Astrocyte (in vitro differentiated cells and primary cell): ENCODE results near the gene TCEAL7. TPM values are rescaled to one million over a fixed set of nuclear protein-coding genes. Genes with fewer than 3 reads are reported as not detected.

Experiments
- DNase-seq: peaks from one replicate; pipeline ENCODE4 v3.0.0-alpha.2; 2010; ENCODE audit warnings: low read depth
- FAIRE-seq: peaks from 2 replicates; lab custom pipeline; 2011; peaks lifted over from hg19 to GRCh38; lab: Jason Lieb, UNC
- H2AFZ ChIP-seq: 2 replicates; pipeline ENCODE4 v1.6.0; 2012; ENCODE audit warnings: low read depth, low read length, inconsistent platforms
- H3K27ac ChIP-seq: 2 replicates; pipeline ENCODE4 v1.5.1; 2011; ENCODE audit warnings: low read depth, low read length, inconsistent platforms
- H3K27me3 ChIP-seq: 2 replicates; pipeline ENCODE4 v1.6.0; 2011; ENCODE audit warnings: low read length, inconsistent platforms; ENCODE audit not compliant: insufficient read depth
- H3K36me3 ChIP-seq: 2 replicates; pipeline ENCODE4 v1.5.1; 2011; ENCODE audit warnings: low read length, inconsistent platforms; ENCODE audit not compliant: insufficient read depth
- H3K4me1 ChIP-seq: 2 replicates; pipeline ENCODE4 v1.5.1; 2011; ENCODE audit warnings: low read length, inconsistent platforms; ENCODE audit not compliant: insufficient read depth
- H3K4me2 ChIP-seq: 2 replicates; pipeline ENCODE4 v1.6.0; 2012; ENCODE audit warnings: low read length, inconsistent platforms
- H3K4me3 ChIP-seq: 2 replicates; pipeline ENCODE4 v1.5.1; 2011; ENCODE audit warnings: low read depth, mild to moderate bottlenecking, low read length, inconsistent platforms; ENCODE audit not compliant: insufficient read depth
- H3K79me2 ChIP-seq: 2 replicates; pipeline ENCODE4 v1.6.0; 2012; ENCODE audit warnings: mild to moderate bottlenecking, low read length, inconsistent platforms; ENCODE audit not compliant: insufficient read depth
- H3K9ac ChIP-seq: 2 replicates; pipeline ENCODE4 v1.6.0; 2012; ENCODE audit warnings: mild to moderate bottlenecking, low read length, inconsistent platforms
- H3K9me3 ChIP-seq: 2 replicates; pipeline ENCODE4 v1.5.1; 2012; ENCODE audit warnings: low read depth, mild to moderate bottlenecking, low read length, inconsistent platforms; ENCODE audit not compliant: insufficient read depth
- H4K20me1 ChIP-seq: 2 replicates; pipeline ENCODE4 v1.6.0; 2012; ENCODE audit warnings: low read length, inconsistent platforms; ENCODE audit not compliant: insufficient read depth
- H3K27ac Mint-ChIP-seq: one replicate; pipeline ENCODE4 v1.8.0; 2021; ENCODE audit warnings: mild to moderate bottlenecking, mixed read lengths; ENCODE audit not compliant: unreplicated experiment
- H3K27me3 Mint-ChIP-seq: one replicate; pipeline ENCODE4 v1.8.0; 2021; ENCODE audit warnings: low read depth, mixed read lengths; ENCODE audit not compliant: unreplicated experiment
- H3K36me3 Mint-ChIP-seq: one replicate; pipeline ENCODE4 v1.8.0; 2021; ENCODE audit warnings: low read depth, mixed read lengths; ENCODE audit not compliant: unreplicated experiment
- H3K4me1 Mint-ChIP-seq: one replicate; pipeline ENCODE4 v1.8.0; 2021; ENCODE audit warnings: low read depth, mixed read lengths; ENCODE audit not compliant: unreplicated experiment
- H3K4me3 Mint-ChIP-seq: one replicate; pipeline ENCODE4 v1.8.0; 2021; ENCODE audit warnings: mild to moderate bottlenecking, moderate library complexity, mixed read lengths; ENCODE audit not compliant: unreplicated experiment
- H3K9me3 Mint-ChIP-seq: one replicate; pipeline ENCODE4 v1.8.0; 2021; ENCODE audit warnings: mild to moderate bottlenecking, mixed read lengths; ENCODE audit not compliant: unreplicated experiment
- EZH2 ChIP-seq: IDR thresholded peaks from 2 replicates; pipeline ENCODE4 v1.6.1; 2012; ENCODE audit warnings: mild to moderate bottlenecking, low read length, inconsistent platforms; ENCODE audit not compliant: insufficient read depth
- total RNA-seq: library from RNA; stranded (reverse); gene quantifications from 2 replicates; pipeline ENCODE4 v1.2.1, GENCODE V29; 2021
- TF ChIP-seq, protein P1 (sequence below): IDR thresholded peaks from 2 replicates; pipeline ENCODE4 v1.5.1; 2011; ENCODE audit warnings: low read depth, mild to moderate bottlenecking, inconsistent platforms, low read length, moderate library complexity; ENCODE audit not compliant: insufficient read depth

The TCEAL7 gene
- total RNA-seq, 1 donor from 2014 or later, result 9.4 TPM

DNA sequence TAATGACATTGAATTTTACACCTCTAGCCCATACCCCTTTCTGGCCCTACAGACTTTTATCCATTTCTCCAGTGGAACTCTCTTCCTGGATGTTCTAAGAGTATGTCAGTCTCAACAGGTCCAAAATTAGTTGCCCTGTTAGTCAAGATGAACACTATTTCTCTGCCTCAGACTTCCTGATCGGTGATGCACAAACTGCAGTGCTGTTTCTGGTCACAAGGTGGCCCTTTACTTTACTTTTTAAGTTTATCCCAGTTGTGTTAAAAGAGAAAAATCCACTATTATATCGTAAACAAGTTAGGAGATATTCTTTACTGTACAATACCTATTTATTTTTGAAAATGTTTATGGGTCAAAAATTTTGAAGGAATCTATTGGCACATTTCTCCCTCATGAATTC, 13.1 kb downstream of the TCEAL7 start:
- no peaks in the 10 kb centered on the region for H3K9me3 Mint-ChIP-seq
- Histone ChIP-seq H4K20me1 (no peaks in the 10 kb centered on the region), H3K36me3 (no peaks in the 10 kb centered on the region), H3K27ac (no peak overlapping the region), H3K4me3 (no peak overlapping the region), H3K4me1 (no peaks in the 10 kb centered on the region), H3K4me2 (no peak overlapping the region), H3K27me3 (no peaks in the 10 kb centered on the region), H2AFZ (peak overlapping the region; percentile 41), H3K79me2 (no peaks in the 10 kb centered on the region), H3K9ac (no peak overlapping the region), H3K9me3 (no peaks in the 10 kb centered on the region)
- H3K27me3 Mint-ChIP-seq, result peaks cover 2% of the 10 kb centered on the region
- no peaks in the 10 kb centered on the region for H3K4me1 Mint-ChIP-seq
- no peaks in the 10 kb centered on the region for H3K36me3 Mint-ChIP-seq
- peak; percentile 87 for FAIRE-seq
- TF ChIP-seq, protein P1, sequence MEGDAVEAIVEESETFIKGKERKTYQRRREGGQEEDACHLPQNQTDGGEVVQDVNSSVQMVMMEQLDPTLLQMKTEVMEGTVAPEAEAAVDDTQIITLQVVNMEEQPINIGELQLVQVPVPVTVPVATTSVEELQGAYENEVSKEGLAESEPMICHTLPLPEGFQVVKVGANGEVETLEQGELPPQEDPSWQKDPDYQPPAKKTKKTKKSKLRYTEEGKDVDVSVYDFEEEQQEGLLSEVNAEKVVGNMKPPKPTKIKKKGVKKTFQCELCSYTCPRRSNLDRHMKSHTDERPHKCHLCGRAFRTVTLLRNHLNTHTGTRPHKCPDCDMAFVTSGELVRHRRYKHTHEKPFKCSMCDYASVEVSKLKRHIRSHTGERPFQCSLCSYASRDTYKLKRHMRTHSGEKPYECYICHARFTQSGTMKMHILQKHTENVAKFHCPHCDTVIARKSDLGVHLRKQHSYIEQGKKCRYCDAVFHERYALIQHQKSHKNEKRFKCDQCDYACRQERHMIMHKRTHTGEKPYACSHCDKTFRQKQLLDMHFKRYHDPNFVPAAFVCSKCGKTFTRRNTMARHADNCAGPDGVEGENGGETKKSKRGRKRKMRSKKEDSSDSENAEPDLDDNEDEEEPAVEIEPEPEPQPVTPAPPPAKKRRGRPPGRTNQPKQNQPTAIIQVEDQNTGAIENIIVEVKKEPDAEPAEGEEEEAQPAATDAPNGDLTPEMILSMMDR, result peak; percentile 61
- TF ChIP-seq EZH2, result no peak
- DNase-seq, result no peak
- no peak overlapping the region for H3K4me3 Mint-ChIP-seq
- H3K27ac Mint-ChIP-seq, result no peak overlapping the region

DNA sequence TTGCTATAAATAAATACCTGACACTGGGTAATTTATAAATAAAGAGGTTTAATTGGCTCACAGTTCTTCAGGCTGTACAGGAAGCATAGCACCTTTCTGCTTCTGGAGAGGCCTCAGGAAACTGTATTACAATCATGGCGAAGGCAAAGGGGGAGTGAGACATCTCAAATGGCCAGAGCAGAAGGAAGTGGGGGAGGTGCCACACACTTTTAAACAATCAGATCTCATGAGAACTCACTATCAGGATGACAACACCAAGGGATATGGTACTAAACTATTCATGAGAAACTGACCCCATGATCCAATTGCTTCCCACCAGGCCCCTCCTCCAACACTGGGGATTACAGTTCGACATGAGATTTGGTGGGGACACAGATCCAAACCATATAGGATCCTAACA, 14.6 kb downstream of the TCEAL7 start:
- TF ChIP-seq EZH2, result no peak
- TF ChIP-seq, protein P1, result no peak
- Histone ChIP-seq H3K79me2 (no peaks in the 10 kb centered on the region), H3K4me3 (no peak overlapping the region), H3K9ac (no peak overlapping the region), H3K4me1 (no peaks in the 10 kb centered on the region), H4K20me1 (no peaks in the 10 kb centered on the region), H3K9me3 (no peaks in the 10 kb centered on the region), H2AFZ (no peak overlapping the region), H3K27ac (no peak overlapping the region), H3K36me3 (no peaks in the 10 kb centered on the region), H3K4me2 (no peak overlapping the region), H3K27me3 (no peaks in the 10 kb centered on the region)
- FAIRE-seq (no peak), DNase-seq (no peak)
- Mint-ChIP-seq H3K4me1 (no peaks in the 10 kb centered on the region), H3K27ac (no peak overlapping the region), H3K4me3 (no peak overlapping the region), H3K36me3 (no peaks in the 10 kb centered on the region), H3K9me3 (no peaks in the 10 kb centered on the region), H3K27me3 (peaks cover 4% of the 10 kb centered on the region)

DNA sequence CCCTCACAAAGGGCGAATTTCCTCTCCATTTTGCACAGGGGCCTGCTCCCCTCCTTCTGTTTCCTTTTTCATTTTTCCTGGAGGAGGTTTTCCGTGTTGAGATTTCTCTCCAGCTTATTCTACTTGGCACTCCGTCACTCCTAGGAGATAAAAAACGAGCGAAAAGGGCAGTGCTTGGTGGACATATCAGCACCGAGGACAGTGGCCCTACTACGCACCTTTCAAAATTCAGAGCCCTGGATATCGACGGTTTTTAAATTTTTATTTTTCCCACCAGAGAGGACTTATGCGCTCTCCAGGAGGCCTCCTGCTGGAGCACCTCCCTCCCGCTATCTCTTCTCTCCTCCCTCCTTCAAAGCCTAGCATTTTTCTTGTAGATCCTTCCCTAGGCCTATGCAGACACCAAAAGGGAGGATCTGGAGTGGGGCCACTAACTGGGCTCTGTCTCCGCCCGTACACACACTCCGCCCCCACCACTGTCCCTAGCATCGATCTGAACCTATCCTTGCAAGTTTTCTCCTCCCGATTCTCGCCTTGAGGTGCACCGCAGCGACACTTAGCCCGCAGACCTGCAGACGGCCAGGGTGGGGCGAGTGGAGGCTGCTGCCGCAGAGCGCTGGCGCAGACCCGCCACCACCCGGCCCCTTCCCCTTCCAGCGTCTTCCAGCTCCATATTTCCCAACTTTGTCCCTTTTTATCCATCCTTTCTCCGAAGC, 17.8 kb downstream of the TCEAL7 start:
- no peak overlapping the region for H3K27ac Mint-ChIP-seq
- H3K9me3 Mint-ChIP-seq, result no peaks in the 10 kb centered on the region
- Histone ChIP-seq H3K4me1 (no peaks in the 10 kb centered on the region), H3K27ac (no peak overlapping the region), H3K9me3 (no peaks in the 10 kb centered on the region), H3K4me3 (no peak overlapping the region), H3K4me2 (no peak overlapping the region), H4K20me1 (no peaks in the 10 kb centered on the region), H3K36me3 (no peaks in the 10 kb centered on the region), H3K79me2 (no peaks in the 10 kb centered on the region), H2AFZ (no peak overlapping the region), H3K9ac (no peak overlapping the region), H3K27me3 (no peaks in the 10 kb centered on the region)
- no peak for DNase-seq
- peaks cover 4% of the 10 kb centered on the region for H3K27me3 Mint-ChIP-seq
- no peak for FAIRE-seq
- H3K4me3 Mint-ChIP-seq, result peak overlapping the region; percentile 34
- H3K4me1 Mint-ChIP-seq, result peaks cover 3% of the 10 kb centered on the region
- no peaks in the 10 kb centered on the region for H3K36me3 Mint-ChIP-seq
- TF ChIP-seq, protein P1, result no peak
- TF ChIP-seq EZH2, result no peak
